Testis (tissue), 2 donors: Measurements from ENCODE around the gene ZNF718.

Experiments used
- CTCF ChIP-seq, 3 experiments: fragments of 450-650 bp in 2 of 3; fragments of 200-600 bp in 1 of 3; sonication (generic) in 1 of 3; IDR thresholded peaks; one replicate each; pipeline ENCODE4 v1.5.1; 2016 to 2019; ENCODE audit warnings: antibody characterized with exemption in 3 of 3, mild to moderate bottlenecking in 2 of 3, moderate library complexity in 1 of 3
- POLR2A ChIP-seq: fragments of 450-650 bp; IDR thresholded peaks from one replicate; pipeline ENCODE4 v1.6.1; 2017; ENCODE audit warnings: antibody characterized with exemption, mild to moderate bottlenecking, moderate library complexity

DNA sequence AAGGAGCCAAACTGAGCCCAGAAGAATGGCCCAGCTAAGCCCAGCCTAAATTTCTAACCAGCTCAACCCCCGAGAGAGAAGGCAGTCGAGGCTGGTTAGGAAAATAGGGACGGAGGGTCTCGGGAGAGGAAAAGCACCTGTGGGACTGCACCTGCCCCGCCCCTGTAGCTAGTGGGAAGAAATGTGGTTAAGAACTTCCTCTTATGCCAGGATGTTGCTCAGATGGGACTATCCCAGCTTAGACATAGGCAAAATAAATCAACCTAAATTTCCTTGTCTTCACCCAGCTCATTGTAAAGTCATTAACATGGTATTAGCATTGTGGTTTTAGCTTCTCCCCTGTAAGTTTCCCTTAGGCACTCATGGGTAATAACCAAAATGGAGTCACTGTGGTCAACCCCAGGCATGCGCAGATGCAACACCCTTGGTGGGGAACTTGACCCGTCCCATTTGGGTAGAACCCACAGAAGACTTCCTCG is 86.8 kb downstream of the ZNF718 start:
- TF ChIP-seq CTCF (IDR thresholded peaks at IDR 0.05) (no peak), POLR2A (no peak)
